Panc1 (cell line): Measurements from ENCODE around the gene DAB2IP.

Experiments used
- POLR2AphosphoS5 ChIP-seq: IDR thresholded peaks from 2 replicates; pipeline ENCODE4 v1.6.1; 2012; ENCODE audit warnings: mild to moderate bottlenecking, low read depth, low read length, moderate library complexity
- TCF7L2 ChIP-seq: IDR thresholded peaks from 2 replicates; pipeline ENCODE4 v1.6.1; 2011; ENCODE audit warnings: mild to moderate bottlenecking, low read depth, low read length, inconsistent platforms
- TF ChIP-seq, protein P1 (sequence below): fragments of 450-650 bp; IDR thresholded peaks from 2 replicates; pipeline ENCODE4 v1.5.1; 2017; ENCODE audit warnings: mild to moderate bottlenecking
- TF ChIP-seq, protein P2 (sequence below), 2 experiments: IDR thresholded peaks; 2 replicates each; pipeline ENCODE4 v1.6.1; 2011 to 2012; ENCODE audit warnings: low read depth in 2 of 2, control low read depth in 1 of 2, low read length in 1 of 2, mild to moderate bottlenecking in 1 of 2, moderate library complexity in 1 of 2; ENCODE audit not compliant: insufficient read depth in 1 of 2

DNA sequence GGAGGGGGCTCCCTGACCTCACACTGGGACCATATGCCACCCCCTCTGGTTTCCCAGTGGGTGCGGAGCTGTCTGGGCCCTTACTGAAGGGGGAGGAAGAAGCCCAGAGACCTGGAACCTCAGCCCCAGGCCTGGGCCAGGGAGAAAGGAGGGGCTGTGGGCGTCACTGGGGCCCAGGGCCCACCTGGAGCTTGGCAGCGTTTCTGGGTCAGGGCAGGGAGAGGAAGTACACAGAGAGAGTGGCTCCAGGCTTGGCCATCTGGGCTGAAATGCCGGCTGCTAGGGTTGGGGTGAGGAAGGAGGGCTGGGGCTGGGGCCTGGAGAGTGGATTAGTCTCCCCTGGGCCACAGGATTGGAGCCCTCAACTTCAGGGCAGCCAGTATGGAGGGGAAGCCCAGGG is 6.4 kb upstream of the DAB2IP start:
- TF ChIP-seq, protein P1, sequence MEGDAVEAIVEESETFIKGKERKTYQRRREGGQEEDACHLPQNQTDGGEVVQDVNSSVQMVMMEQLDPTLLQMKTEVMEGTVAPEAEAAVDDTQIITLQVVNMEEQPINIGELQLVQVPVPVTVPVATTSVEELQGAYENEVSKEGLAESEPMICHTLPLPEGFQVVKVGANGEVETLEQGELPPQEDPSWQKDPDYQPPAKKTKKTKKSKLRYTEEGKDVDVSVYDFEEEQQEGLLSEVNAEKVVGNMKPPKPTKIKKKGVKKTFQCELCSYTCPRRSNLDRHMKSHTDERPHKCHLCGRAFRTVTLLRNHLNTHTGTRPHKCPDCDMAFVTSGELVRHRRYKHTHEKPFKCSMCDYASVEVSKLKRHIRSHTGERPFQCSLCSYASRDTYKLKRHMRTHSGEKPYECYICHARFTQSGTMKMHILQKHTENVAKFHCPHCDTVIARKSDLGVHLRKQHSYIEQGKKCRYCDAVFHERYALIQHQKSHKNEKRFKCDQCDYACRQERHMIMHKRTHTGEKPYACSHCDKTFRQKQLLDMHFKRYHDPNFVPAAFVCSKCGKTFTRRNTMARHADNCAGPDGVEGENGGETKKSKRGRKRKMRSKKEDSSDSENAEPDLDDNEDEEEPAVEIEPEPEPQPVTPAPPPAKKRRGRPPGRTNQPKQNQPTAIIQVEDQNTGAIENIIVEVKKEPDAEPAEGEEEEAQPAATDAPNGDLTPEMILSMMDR: no peak
- TF ChIP-seq POLR2AphosphoS5: no peak
- TF ChIP-seq, protein P2, sequence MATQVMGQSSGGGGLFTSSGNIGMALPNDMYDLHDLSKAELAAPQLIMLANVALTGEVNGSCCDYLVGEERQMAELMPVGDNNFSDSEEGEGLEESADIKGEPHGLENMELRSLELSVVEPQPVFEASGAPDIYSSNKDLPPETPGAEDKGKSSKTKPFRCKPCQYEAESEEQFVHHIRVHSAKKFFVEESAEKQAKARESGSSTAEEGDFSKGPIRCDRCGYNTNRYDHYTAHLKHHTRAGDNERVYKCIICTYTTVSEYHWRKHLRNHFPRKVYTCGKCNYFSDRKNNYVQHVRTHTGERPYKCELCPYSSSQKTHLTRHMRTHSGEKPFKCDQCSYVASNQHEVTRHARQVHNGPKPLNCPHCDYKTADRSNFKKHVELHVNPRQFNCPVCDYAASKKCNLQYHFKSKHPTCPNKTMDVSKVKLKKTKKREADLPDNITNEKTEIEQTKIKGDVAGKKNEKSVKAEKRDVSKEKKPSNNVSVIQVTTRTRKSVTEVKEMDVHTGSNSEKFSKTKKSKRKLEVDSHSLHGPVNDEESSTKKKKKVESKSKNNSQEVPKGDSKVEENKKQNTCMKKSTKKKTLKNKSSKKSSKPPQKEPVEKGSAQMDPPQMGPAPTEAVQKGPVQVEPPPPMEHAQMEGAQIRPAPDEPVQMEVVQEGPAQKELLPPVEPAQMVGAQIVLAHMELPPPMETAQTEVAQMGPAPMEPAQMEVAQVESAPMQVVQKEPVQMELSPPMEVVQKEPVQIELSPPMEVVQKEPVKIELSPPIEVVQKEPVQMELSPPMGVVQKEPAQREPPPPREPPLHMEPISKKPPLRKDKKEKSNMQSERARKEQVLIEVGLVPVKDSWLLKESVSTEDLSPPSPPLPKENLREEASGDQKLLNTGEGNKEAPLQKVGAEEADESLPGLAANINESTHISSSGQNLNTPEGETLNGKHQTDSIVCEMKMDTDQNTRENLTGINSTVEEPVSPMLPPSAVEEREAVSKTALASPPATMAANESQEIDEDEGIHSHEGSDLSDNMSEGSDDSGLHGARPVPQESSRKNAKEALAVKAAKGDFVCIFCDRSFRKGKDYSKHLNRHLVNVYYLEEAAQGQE (IDR thresholded peaks at IDR 0.05; ENCODE audit: insufficient read depth in 1 of 2, low read depth in 2 of 2, low read length in 1 of 2): no peak
- no peak for TF ChIP-seq TCF7L2
